HG02571 (cell line): ENCODE measurements around the gene CD300LG.
"Not testable (repeated sequence)": the region's sequence is repeated elsewhere in the genome, so short reads cannot be mapped to it uniquely, and the experiment has no call there.

ENCODE experiments used
- ATAC-seq: cut with Tn5 transposase; IDR thresholded peaks from one replicate; pipeline ENCODE4 v1.9.1; 2021; ENCODE audit warnings: mild to moderate bottlenecking, moderate library complexity; ENCODE audit not compliant: unreplicated experiment

Gene CD300LG

GRCh38 chr17:43846963-43847371 lies at the start of gene CD300LG:
TSS of gene CD300LG (plus strand) at chr17:43847176. CDS start at chr17:43847217, 41 bp downstream.
- ATAC-seq: no peak

- not testable (repeated sequence) for ATAC-seq
These were observed 49.0 kb upstream of the CD300LG start for GRCh38 chr17:43798024-43798423.

- ATAC-seq: no peak
These were observed 47.9 kb upstream of the CD300LG start for GRCh38 chr17:43799047-43799446.

GRCh38 chr17:43800736-43801135 lies 46.2 kb upstream of the CD300LG start:
- ATAC-seq: no peak

GRCh38 chr17:43801844-43802243 lies 45.1 kb upstream of the CD300LG start:
- no peak for ATAC-seq

- ATAC-seq: no peak
These were observed 43.2 kb upstream of the CD300LG start for GRCh38 chr17:43803758-43804157.

GRCh38 chr17:43805117-43805516 lies 41.9 kb upstream of the CD300LG start:
- ATAC-seq: no peak

GRCh38 chr17:43808076-43808475 lies 38.9 kb upstream of the CD300LG start:
- no peak for ATAC-seq

GRCh38 chr17:43809121-43809520 lies 37.9 kb upstream of the CD300LG start:
- ATAC-seq: no peak

GRCh38 chr17:43810226-43810715 lies 36.7 kb upstream of the CD300LG start:
- no peak for ATAC-seq

- ATAC-seq: no peak
These were observed 36.2 kb upstream of the CD300LG start for GRCh38 chr17:43810823-43811222.

GRCh38 chr17:43812396-43813265 lies 34.3 kb upstream of the CD300LG start:
- ATAC-seq: no peak

GRCh38 chr17:43813386-43813785 lies 33.6 kb upstream of the CD300LG start:
- ATAC-seq: no peak

- no peak for ATAC-seq
These were observed 33.0 kb upstream of the CD300LG start for GRCh38 chr17:43814026-43814425.

- no peak for ATAC-seq
These were observed 32.3 kb upstream of the CD300LG start for GRCh38 chr17:43814714-43815113.

- no peak for ATAC-seq
These were observed 30.3 kb upstream of the CD300LG start for GRCh38 chr17:43816336-43817320.

GRCh38 chr17:43817826-43818225 lies 29.1 kb upstream of the CD300LG start:
- ATAC-seq: no peak

GRCh38 chr17:43818966-43819365 lies 28.0 kb upstream of the CD300LG start:
- no peak for ATAC-seq

GRCh38 chr17:43820759-43821158 lies 26.2 kb upstream of the CD300LG start:
- no peak for ATAC-seq

GRCh38 chr17:43822570-43823190 lies 24.3 kb upstream of the CD300LG start:
- no peak for ATAC-seq
